ENCODE results near the gene KIAA1958.
"Not testable (repeated sequence)": the region's sequence is repeated elsewhere in the genome, so short reads cannot be mapped to it uniquely, and the experiment has no call there.

KIAA1958 gene

GRCh38 chr9:112558476-112558875 is 71.8 kb downstream of the KIAA1958 start:
- DNase-seq, result no peak

- DNase-seq, result no peak
These were observed 72.4 kb downstream of the KIAA1958 start for GRCh38 chr9:112558978-112559377.

GRCh38 chr9:112559629-112560413 is 73.2 kb downstream of the KIAA1958 start:
- DNase-seq, result no peak

GRCh38 chr9:112562235-112562958 is 75.8 kb downstream of the KIAA1958 start:
- DNase-seq, result no peak

GRCh38 chr9:112569186-112569585 is 82.6 kb downstream of the KIAA1958 start:
- no peak for DNase-seq

GRCh38 chr9:112570671-112571167 is 84.1 kb downstream of the KIAA1958 start:
- no peak for DNase-seq

GRCh38 chr9:112571624-112572355 is 85.2 kb downstream of the KIAA1958 start:
- no peak for DNase-seq

- DNase-seq, result no peak
These were observed 85.8 kb downstream of the KIAA1958 start for GRCh38 chr9:112572416-112572815.

- no peak for DNase-seq
These were observed 87.4 kb downstream of the KIAA1958 start for GRCh38 chr9:112574008-112574407.

- no peak for DNase-seq
These were observed 88.5 kb downstream of the KIAA1958 start for GRCh38 chr9:112575107-112575506.

GRCh38 chr9:112581469-112582176 is 95.0 kb downstream of the KIAA1958 start:
- no peak for DNase-seq

GRCh38 chr9:112582371-112583262 is 96.0 kb downstream of the KIAA1958 start:
- DNase-seq, result no peak

- no peak for DNase-seq
These were observed 100.0 kb downstream of the KIAA1958 start for GRCh38 chr9:112586599-112587155.

- not testable (repeated sequence) for DNase-seq
These were observed 105.2 kb downstream of the KIAA1958 start for GRCh38 chr9:112591875-112592274.

- DNase-seq, result no peak
These were observed 113.1 kb downstream of the KIAA1958 start for GRCh38 chr9:112599732-112600131.

GRCh38 chr9:112601636-112602035 is 115.0 kb downstream of the KIAA1958 start:
- DNase-seq, result no peak

- DNase-seq, result no peak
These were observed 118.2 kb downstream of the KIAA1958 start for GRCh38 chr9:112604790-112605189.

- peak; percentile 47 for DNase-seq
These were observed 118.9 kb downstream of the KIAA1958 start for GRCh38 chr9:112605518-112605917.

- peak; percentile 7 for DNase-seq
These were observed 119.5 kb downstream of the KIAA1958 start for GRCh38 chr9:112605963-112606699.

GRCh38 chr9:112608851-112609250 is 122.2 kb downstream of the KIAA1958 start:
- DNase-seq, result no peak
